ENCODE measurements around the gene MRPS2. TPM values are rescaled to one million over a fixed set of nuclear protein-coding genes. Genes with fewer than 3 reads are reported as not detected.
"Not testable (repeated sequence)": the region's sequence is repeated elsewhere in the genome, so short reads cannot be mapped to it uniquely, and the experiment has no call there.

Gene MRPS2
- total RNA-seq, 1 experiment from 2014 or later: 77.6 TPM

- TF ChIP-seq AFF4 (CRISPR knock-in tag; IDR thresholded peaks at IDR 0.05; ENCODE audit: borderline replicate concordance) (no peak), TEAD4 (CRISPR knock-in tag; IDR thresholded peaks at IDR 0.05) (no peak)
Observed at GRCh38 chr9:135547756-135548736, 47.6 kb downstream of the MRPS2 start (continued).

- H3K27ac Mint-ChIP-seq; H3K4me3 Mint-ChIP-seq; DNase-seq (ENCODE audit: low spot score); H3K9me3 Mint-ChIP-seq; H3K36me3 Mint-ChIP-seq; H3K4me1 Mint-ChIP-seq; POLR2A ChIA-PET; H3K27me3 Mint-ChIP-seq (ENCODE audit: low read depth); ATAC-seq: not testable (repeated sequence)
- CTCF ChIA-PET: interaction anchor here (0.7 to 0.8 kb wide), 2 partner anchors 10 to 96 kb away, joined by 3 to 6 read pairs; no protein-coding TSS in a partner anchor
Observed at GRCh38 chr9:135549478-135550343, 49.2 kb downstream of the MRPS2 start.

- ChIA-PET CTCF (interaction anchor here (0.8 kb wide), 1 partner anchor 11 kb away, joined by 3 read pairs; no protein-coding TSS in a partner anchor), POLR2A (no interaction called here)
- DNase-seq (ENCODE audit: low spot score) (no peak), ATAC-seq (no peak)
- Mint-ChIP-seq H3K36me3 (no peaks in the 10 kb centered on the region), H3K9me3 (no peaks in the 10 kb centered on the region), H3K4me1 (peaks cover 3% of the 10 kb centered on the region; the same call in 1 of the 2 replicates), H3K4me3 (no peak overlapping the region), H3K27ac (no peak overlapping the region), H3K27me3 (ENCODE audit: low read depth) (no peaks in the 10 kb centered on the region)
- TF ChIP-seq AFF4 (CRISPR knock-in tag; IDR thresholded peaks at IDR 0.05; ENCODE audit: borderline replicate concordance) (no peak), ATF2 (CRISPR knock-in tag; IDR thresholded peaks at IDR 0.05; ENCODE audit: borderline replicate concordance, low read depth) (no peak), ZNF219 (CRISPR knock-in tag; IDR thresholded peaks at IDR 0.05; ENCODE audit: borderline replicate concordance) (no peak), TP53 (CRISPR knock-in tag; IDR thresholded peaks at IDR 0.05) (no peak), ZNF263 (CRISPR knock-in tag; IDR thresholded peaks at IDR 0.05; ENCODE audit: low read depth) (no peak), CDX4 (CRISPR knock-in tag; IDR thresholded peaks at IDR 0.05; ENCODE audit: borderline replicate concordance) (no peak), JAZF1 (CRISPR knock-in tag; IDR thresholded peaks at IDR 0.05) (no peak), MLX (CRISPR knock-in tag; IDR thresholded peaks at IDR 0.05) (no peak), ZNF138 (CRISPR knock-in tag; conservative IDR thresholded peaks at IDR 0.05) (no peak), ZNF416 (CRISPR knock-in tag; IDR thresholded peaks at IDR 0.05) (no peak), USF1 (CRISPR knock-in tag; IDR thresholded peaks at IDR 0.05) (no peak), NR2C2 (CRISPR knock-in tag; IDR thresholded peaks at IDR 0.05) (no peak), FOXK1 (CRISPR knock-in tag; IDR thresholded peaks at IDR 0.05) (no peak), ATF3 (CRISPR knock-in tag; conservative IDR thresholded peaks at IDR 0.05) (no peak), NR3C1 (CRISPR knock-in tag; conservative IDR thresholded peaks at IDR 0.05; ENCODE audit: low read depth) (no peak)
Observed at GRCh38 chr9:135550344-135550918, 49.9 kb downstream of the MRPS2 start.

All from WTC11 (cell line).